Right hindlimb (tissue), 1 donor: Measurements from ENCODE around the gene ZFR.
"Not testable (repeated sequence)": the region's sequence is repeated elsewhere in the genome, so short reads cannot be mapped to it uniquely, and the experiment has no call there.

Experiments used
- DNase-seq: peaks from one replicate; pipeline ENCODE4 v3.0.0-alpha.2; 2018

ZFR gene

GRCh38 chr5:32317041-32317440 is 127.5 kb downstream of the ZFR start:
- no peak for DNase-seq

- DNase-seq = no peak
Observed at GRCh38 chr5:32315221-32316014, 129.1 kb downstream of the ZFR start.

- DNase-seq = no peak
Observed at GRCh38 chr5:32314658-32315057, 129.9 kb downstream of the ZFR start.

- not testable (repeated sequence) for DNase-seq
Observed at GRCh38 chr5:32314152-32314488, 130.4 kb downstream of the ZFR start.

- DNase-seq = peak; percentile 100
Observed at GRCh38 chr5:32312595-32313332, 131.8 kb downstream of the ZFR start, which contains the start of gene MTMR12. MTMR12 (minus strand) TSS chr5:32312939; CDS start chr5:32312838, 101 bp downstream.

- DNase-seq = peak; percentile 75
Observed at GRCh38 chr5:32312197-32312594, 132.3 kb downstream of the ZFR start.

- DNase-seq = no peak
Observed at GRCh38 chr5:32311404-32312196, 132.9 kb downstream of the ZFR start.

GRCh38 chr5:32309761-32310160 is 134.8 kb downstream of the ZFR start:
- DNase-seq = no peak

GRCh38 chr5:32308946-32309345 is 135.6 kb downstream of the ZFR start:
- no peak for DNase-seq

- no peak for DNase-seq
Observed at GRCh38 chr5:32307769-32308194, 136.8 kb downstream of the ZFR start.

- no peak for DNase-seq
Observed at GRCh38 chr5:32304622-32305021, 139.9 kb downstream of the ZFR start.
